ENCODE measurements around the gene ST6GALNAC2.

The ST6GALNAC2 gene

GRCh38 chr17:76554131-76554530, 31.5 kb downstream of the ST6GALNAC2 start:
- no peak for DNase-seq (ENCODE audit: low read depth)

DNA sequence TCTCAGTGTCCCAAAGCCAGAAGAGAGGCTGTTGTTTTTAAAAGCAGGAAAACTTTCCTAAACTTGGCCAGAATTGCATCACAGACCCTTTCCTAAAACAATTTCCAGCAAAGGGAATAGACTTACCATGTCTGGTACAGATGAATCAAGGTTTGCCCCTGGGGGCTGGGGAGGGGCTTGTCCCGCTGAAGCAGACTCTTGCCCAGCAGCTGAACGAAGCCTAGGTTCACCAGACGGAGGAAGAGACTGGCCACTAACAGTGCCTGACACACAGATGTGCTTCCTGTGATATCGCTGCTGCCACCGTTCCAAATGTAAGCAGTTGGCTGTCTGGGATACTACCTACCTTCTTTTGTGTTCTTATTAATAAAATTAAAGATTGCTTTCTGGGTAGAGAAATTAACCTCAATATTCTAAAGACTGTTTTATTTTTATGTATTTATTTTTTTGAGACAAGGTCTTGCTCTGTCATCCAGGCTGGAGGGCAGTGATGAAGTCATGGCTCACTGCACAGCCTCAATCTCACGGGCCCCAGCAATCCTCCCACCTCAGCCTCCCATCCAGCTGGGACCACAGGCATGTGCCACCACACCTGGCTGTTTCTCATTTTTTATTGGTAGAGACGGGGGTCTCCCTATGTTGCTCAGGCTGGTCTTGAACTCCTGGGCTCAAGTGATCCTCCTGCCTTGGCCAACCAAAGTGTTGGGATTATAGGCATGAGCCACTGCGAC, 32.3 kb downstream of the ST6GALNAC2 start:
- no peak for DNase-seq (ENCODE audit: low read depth)

DNA sequence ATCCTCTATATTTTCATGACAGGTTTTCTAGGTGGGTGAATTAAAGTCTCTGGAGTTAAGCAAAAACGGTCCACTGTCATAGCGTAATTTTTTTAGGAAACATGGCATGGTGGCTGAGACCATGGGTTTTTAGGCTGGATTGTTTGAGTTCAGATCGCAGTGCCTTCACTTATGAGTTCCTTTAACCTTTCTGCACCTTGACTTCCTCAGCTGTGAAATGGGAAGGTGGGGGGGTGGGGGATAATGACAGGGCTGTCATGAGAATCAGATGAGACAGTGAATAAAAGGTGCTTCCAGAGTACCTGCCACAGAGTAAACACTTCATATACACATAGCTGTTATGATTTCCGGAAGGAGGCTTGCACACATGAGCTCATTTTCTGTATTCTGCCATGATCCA, 34.0 kb downstream of the ST6GALNAC2 start:
- no peak for DNase-seq (ENCODE audit: low read depth)

DNA sequence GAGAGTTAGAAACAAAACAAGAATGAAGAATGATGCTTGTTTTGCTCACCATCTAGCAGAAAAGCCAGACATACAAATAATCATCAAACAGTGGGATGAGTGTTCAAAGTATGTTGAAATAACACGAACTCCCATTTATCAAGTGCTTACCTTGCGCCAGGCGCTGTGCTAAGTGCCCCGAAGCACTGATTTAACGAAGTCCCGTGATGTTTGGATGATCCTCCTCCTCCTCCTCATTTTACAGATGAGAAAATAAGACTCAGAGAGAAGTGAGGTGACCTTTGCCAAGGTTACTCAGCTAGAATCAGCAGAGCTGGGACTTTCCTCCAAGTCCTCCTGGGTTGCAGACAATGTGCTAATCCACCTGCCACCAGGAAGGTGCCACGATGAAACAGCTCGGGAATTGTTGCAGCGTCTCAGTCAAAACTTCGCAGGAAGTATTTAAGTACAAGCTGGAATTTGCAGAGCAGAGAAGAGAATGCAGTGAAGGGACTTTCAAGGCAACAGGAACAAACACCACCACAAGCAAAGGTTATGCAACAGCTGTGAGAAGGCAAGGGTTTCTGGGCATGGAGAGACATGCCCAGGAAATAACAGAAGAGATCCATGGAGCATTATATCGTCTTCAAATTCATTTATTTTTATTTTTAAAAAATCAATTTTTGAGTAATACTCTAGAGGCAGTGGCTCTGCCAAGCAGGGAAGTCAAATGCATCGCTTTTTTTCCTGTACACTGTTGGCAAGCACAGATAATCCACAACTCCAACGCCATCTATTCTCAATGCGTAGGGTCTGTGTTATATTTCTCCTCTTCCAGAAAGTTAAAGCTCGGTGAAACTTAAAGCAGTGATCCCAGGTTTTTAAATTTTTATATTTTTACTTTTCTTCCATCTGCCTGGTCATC, 34.7 kb downstream of the ST6GALNAC2 start:
- no peak for DNase-seq (ENCODE audit: low read depth)

- DNase-seq (ENCODE audit: low read depth): no peak
Measured at GRCh38 chr17:76549539-76549938, 36.1 kb downstream of the ST6GALNAC2 start.

GRCh38 chr17:76549215-76549518, 36.5 kb downstream of the ST6GALNAC2 start:
- no peak for DNase-seq (ENCODE audit: low read depth)

GRCh38 chr17:76548378-76549214, 37.1 kb downstream of the ST6GALNAC2 start:
- no peak for DNase-seq (ENCODE audit: low read depth)

DNA sequence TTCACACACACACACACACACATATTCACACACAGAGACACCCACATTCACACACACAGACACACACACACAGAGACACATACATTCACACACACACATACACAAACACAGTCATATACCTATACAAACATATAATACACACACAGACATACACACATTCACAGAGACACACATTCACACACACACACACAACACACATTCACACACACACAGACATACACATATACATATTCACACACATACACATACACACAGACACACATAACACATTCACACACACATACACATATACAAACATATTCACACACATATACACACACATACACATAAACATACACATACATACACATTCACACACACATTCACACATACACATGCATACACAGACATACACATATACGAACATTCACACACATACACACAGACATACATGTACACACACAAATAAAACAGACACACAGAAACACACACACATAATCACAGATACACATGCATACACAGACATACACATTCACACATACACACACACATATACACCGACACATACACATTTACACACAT, 37.9 kb downstream of the ST6GALNAC2 start:
- DNase-seq (ENCODE audit: low read depth): no peak

DNA sequence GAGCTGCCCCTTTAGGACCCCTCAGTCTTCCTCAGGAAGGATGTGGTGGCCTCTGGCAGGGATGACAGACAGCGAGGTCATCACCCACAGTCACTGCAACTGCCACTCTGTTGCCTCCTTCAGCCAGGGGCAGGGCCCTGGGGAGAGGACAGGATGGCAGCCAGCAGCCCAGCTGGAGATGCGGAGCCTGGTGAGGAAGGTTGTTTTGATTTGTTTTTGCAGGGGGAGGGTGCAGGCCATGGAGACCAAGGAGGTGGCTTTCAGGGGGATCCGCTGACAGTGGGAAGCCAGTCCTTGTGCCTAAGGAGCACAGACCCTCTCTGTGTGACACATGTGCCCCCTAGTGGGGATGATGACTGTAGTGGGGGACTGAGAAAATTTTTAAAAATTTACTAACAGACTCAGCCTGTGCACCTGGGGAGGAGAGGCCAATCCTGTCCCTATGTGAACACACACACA, 38.4 kb downstream of the ST6GALNAC2 start:
- no peak for DNase-seq (ENCODE audit: low read depth)

- no peak for DNase-seq (ENCODE audit: low read depth)
Measured at GRCh38 chr17:76546556-76547182, 39.0 kb downstream of the ST6GALNAC2 start.

DNA sequence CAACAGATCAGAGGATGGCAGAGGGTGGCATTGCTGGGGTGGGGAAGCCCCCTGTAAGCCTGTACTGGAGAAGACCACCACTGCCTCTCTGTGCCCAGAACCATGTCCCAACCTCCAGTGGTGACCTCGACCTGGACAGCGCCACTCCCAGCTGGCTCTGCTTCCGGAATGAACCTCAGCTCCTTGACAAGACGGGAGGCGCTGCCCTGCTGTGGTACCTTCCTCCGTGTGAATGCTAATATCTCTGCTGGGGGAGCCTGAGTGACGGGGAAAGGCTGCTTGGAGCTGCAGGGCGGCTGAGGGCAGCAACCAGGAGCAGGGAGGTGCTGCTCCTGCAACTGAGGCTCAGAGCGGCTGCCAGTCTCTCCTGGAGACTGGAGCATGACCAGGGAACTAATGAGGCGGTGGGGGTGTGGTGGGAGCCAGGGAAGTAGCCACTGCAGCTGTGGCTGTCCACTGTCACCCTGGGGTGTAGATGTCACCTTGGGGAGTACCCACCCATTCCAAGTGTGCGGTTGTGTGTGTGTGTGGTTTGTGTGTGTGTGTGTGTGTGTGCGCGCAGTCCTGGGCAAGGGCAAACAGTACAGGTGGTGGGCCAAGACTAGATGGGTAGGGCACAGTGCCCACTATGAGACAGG, 39.6 kb downstream of the ST6GALNAC2 start:
- no peak for DNase-seq (ENCODE audit: low read depth)

DNA sequence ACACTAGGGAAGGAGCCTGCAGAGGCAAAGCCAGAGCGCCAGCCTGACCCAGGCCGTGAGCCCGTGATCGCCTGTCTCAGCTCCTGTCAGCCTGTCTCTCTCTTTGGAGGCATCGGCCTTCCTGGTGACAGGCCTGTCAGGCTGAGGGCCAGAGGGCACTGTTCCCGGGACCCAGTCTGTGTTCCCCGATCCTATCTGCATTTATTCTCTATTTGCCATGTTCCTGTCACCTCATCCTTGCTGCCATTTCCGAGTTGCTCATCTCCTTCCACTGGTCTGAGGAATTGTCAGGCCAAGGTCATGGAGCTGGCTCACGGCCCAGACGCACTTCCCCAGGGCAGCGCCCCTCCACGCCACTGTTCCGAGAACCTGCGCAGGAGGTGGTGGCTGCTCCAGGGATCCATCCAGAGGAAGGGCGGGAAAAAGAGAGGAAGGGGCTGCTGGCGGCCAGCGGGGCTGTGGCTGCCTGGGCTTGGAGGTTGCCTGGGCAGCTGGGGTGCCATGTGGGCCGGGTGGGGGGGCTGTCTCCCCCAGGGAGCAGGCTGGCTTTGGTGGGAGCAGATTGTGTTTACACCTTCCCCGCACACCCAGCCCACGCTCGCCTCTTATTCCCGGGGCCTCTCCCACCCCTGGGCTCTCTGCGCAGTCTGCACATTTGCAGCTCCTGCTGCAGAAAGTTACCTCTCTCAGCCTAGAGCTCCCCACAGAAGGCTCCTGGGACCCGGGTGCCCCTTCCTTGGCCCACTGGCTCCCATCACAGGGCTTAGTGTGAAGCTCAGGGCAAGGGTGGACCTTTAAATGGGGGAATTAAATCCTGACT, 40.9 kb downstream of the ST6GALNAC2 start:
- no peak for DNase-seq (ENCODE audit: low read depth)

- no peak for DNase-seq (ENCODE audit: low read depth)
Measured at GRCh38 chr17:76543826-76544545, 41.7 kb downstream of the ST6GALNAC2 start.

DNA sequence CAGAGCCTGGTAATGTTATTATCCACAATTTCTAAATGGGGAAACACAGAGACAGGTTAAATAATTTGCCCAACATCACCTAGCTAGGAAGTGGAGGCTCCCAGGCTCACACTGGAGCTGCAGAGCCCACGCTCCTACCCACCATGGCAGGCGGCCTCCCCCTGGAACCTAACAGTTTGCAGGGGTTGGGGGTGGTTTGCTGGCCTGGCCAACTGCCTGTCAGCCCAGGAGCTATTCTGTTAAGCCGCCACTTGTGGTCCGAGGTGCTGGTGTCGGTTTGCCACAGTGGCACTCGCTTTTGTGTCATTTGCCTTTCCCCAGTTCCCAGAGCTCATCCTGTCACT, 42.2 kb downstream of the ST6GALNAC2 start:
- DNase-seq (ENCODE audit: low read depth): no peak

DNA sequence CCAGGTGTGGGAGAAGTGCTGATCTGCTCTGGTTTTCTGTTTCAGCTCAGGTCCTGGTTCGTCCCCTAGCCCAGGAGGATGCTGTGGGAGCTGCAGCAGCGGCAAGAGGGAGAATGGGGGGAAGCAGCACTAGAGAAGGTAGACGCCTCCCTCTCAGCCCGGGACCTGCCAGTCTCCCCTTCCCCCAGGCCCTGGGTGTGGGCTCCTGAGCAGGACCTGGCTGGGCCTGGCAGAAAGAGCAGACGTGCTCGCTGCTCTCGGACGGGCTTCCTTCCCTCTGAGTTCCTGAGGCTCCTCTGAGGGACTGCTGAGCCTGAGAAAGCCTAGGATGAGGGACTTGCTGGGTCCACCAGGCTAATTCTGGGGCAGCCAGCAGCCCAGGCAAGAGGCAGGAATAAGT, 42.7 kb downstream of the ST6GALNAC2 start:
- no peak for DNase-seq (ENCODE audit: low read depth)

- no peak for DNase-seq (ENCODE audit: low read depth)
Measured at GRCh38 chr17:76542566-76542971, 43.1 kb downstream of the ST6GALNAC2 start.

DNA sequence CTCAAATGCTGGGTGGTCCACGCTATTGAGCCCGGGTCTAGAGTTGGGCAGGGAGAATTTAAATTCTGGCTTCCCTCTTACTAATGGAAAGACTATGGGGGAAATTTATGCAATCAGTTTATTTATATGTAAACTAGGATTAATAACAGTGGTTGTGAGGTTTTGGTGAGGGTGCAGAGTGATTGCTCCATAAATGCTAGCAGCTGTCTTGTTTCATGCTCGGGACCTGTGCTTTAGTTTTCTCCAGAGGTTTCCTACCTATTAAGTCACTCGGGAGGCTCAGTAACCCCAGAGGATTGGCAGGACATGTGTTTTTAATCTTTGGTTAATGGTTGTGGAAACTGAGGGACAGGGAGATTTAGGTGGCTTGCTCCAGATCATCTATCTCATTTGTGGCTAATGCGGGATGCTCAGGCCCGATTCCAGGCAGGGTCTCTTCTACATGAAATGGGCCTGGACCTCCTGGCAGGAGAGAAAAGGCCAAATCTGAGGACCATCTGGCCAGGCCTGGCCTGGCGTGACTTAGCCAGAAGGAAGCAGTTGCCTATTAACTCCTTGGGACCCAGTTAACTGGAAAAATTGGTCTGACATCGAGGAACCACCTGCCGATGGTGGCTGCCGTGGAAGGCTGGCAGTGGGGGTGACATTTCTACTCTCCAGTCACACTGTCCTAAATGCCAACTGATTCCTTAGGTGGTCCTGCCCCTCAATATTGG, 43.8 kb downstream of the ST6GALNAC2 start:
- DNase-seq (ENCODE audit: low read depth): no peak

DNA sequence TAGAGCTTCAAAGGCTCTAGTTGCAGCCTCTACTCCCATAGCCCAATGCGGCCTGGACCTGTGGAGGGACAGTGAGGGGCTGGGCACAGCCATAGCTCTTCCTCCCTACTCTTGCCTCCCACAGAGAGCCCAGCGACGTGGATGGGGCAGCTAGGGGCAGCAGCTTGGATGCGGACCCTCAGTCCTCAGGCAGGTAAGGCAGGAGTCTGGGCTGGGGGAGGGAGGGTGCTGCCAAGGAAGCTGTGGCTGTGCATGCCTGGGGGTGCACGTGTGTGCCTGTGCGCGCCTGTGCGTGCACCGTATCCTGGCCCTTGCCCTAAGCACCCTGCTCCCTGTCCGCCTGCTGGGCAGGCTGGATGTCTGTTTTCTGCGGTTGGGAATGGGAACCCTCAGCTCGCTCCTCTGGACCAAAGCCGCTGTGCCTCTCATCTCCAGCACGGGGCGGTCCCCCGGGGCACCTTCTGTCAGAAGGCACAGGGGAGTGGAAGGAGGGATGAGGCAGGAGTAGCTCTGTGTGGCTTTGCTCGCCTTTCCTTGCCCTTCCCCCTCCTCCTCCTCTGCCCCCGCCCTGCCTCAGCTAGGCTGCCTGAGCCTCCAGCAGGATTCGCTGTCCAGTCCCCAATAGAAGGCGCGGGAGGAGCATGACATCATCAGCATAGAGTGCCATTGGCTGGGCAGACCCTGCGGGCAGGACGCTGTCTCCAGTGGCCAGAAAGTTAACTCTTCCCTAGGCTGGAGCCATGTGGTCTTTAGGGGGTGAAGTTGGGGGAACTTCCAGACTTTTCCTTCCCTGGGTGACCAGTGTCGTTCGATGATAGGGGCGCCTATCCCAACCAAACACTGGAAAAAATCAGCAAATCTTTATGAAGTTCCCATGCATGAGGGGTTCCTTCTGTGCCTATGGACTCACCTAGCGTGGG, 45.0 kb downstream of the ST6GALNAC2 start:
- DNase-seq (ENCODE audit: low read depth): no peak
